HL-60 (cell line): ENCODE results near the gene MARK2.

ENCODE experiments used
- CTCF ChIP-seq: IDR thresholded peaks from one replicate; pipeline ENCODE4 v1.5.1; 2011; ENCODE audit warnings: low read length, control low read depth, inconsistent platforms; ENCODE audit not compliant: insufficient read depth
- POLR2AphosphoS5 ChIP-seq: IDR thresholded peaks from 2 replicates; pipeline ENCODE4 v1.6.1; 2012; ENCODE audit warnings: low read depth

- TF ChIP-seq POLR2AphosphoS5 = no peak
- TF ChIP-seq CTCF = no peak
These were observed 22.7 kb upstream of the MARK2 start for GRCh38 chr11:63816166-63816565.
